ENCODE measurements around the gene TMC1. TPM values are rescaled to one million over a fixed set of nuclear protein-coding genes. Genes with fewer than 3 reads are reported as not detected.

TMC1 gene
- total RNA-seq, 4 donors from 2014 or later = 1.2 to 15.7 TPM; not detected in 2

GRCh38 chr9:72755836-72756235 is 234.4 kb downstream of the TMC1 start:
- DNase-seq = no peak
- H3K4me3 ChIP-seq = no peak overlapping the region
- intact Hi-C loops (cut with DNase I; ENCODE audit: low total_unique reads) = no loop called here
- H3K9me3 ChIP-seq = no peaks in the 10 kb centered on the region
- H3K27ac ChIP-seq = no peak overlapping the region
- in situ Hi-C loops (cut with MboI; ENCODE audit: low sequenced_read_pairs in 4 of 4) = no loop called here
- no peak for ATAC-seq
- TF ChIP-seq POLR2A (IDR thresholded peaks at IDR 0.05) (no peak), CTCF (IDR thresholded peaks at IDR 0.05 in 4 of 5, conservative IDR thresholded peaks at IDR 0.05 in 1 of 5) (no peak)
- H3K36me3 ChIP-seq = no peaks in the 10 kb centered on the region
- H3K27me3 ChIP-seq = peaks cover 0 to 3% (median 0%) of the 10 kb centered on the region in 3 donors
- no peaks in the 10 kb centered on the region for H3K4me1 ChIP-seq

- in situ Hi-C loops (cut with MboI; ENCODE audit: low sequenced_read_pairs in 4 of 4) (no loop called here), intact Hi-C loops (cut with DNase I; ENCODE audit: low total_unique reads) (no loop called here)
- peaks cover 0 to 3% (median 0%) of the 10 kb centered on the region in 3 donors for H3K27me3 ChIP-seq
- H3K4me3 ChIP-seq = no peak overlapping the region
- ATAC-seq = no peak
- no peaks in the 10 kb centered on the region for H3K4me1 ChIP-seq
- no peak for DNase-seq
- no peaks in the 10 kb centered on the region for H3K9me3 ChIP-seq
- H3K27ac ChIP-seq = no peak overlapping the region
- H3K36me3 ChIP-seq = no peaks in the 10 kb centered on the region
- TF ChIP-seq CTCF (IDR thresholded peaks at IDR 0.05 in 4 of 5, conservative IDR thresholded peaks at IDR 0.05 in 1 of 5) = no peak
- no peak for TF ChIP-seq POLR2A (IDR thresholded peaks at IDR 0.05)
Measured at GRCh38 chr9:72758944-72759343, 237.5 kb downstream of the TMC1 start.

GRCh38 chr9:72763022-72763421 is 241.6 kb downstream of the TMC1 start:
- intact Hi-C loops (cut with DNase I; ENCODE audit: low total_unique reads) (no loop called here), in situ Hi-C loops (cut with MboI; ENCODE audit: low sequenced_read_pairs in 4 of 4) (no loop called here)
- TF ChIP-seq CTCF (IDR thresholded peaks at IDR 0.05 in 4 of 5, conservative IDR thresholded peaks at IDR 0.05 in 1 of 5) = no peak
- no peak for TF ChIP-seq POLR2A (IDR thresholded peaks at IDR 0.05)
- peaks cover 0 to 2% (median 0%) of the 10 kb centered on the region in 3 donors for H3K27me3 ChIP-seq
- H3K36me3 ChIP-seq = no peaks in the 10 kb centered on the region
- no peaks in the 10 kb centered on the region for H3K9me3 ChIP-seq
- H3K4me3 ChIP-seq = no peak overlapping the region
- H3K4me1 ChIP-seq = no peaks in the 10 kb centered on the region
- ATAC-seq (no peak), DNase-seq (no peak)
- H3K27ac ChIP-seq = no peak overlapping the region

- in situ Hi-C loops (cut with MboI; ENCODE audit: low sequenced_read_pairs in 4 of 4) = no loop called here
- no peak for TF ChIP-seq POLR2A (IDR thresholded peaks at IDR 0.05)
- TF ChIP-seq CTCF (IDR thresholded peaks at IDR 0.05 in 4 of 5, conservative IDR thresholded peaks at IDR 0.05 in 1 of 5) = no peak
Measured at GRCh38 chr9:72769546-72769945, 248.1 kb downstream of the TMC1 start.

GRCh38 chr9:72772661-72773060 is 251.3 kb downstream of the TMC1 start:
- no peak for ATAC-seq
- Histone ChIP-seq H3K27ac (no peak overlapping the region), H3K9me3 (no peaks in the 10 kb centered on the region), H3K4me3 (no peak overlapping the region), H3K4me1 (no peaks in the 10 kb centered on the region), H3K27me3 (no peaks in the 10 kb centered on the region), H3K36me3 (no peaks in the 10 kb centered on the region)
- TF ChIP-seq POLR2A (IDR thresholded peaks at IDR 0.05) = no peak
- no peak for TF ChIP-seq CTCF (IDR thresholded peaks at IDR 0.05 in 4 of 5, conservative IDR thresholded peaks at IDR 0.05 in 1 of 5)
- intact Hi-C loops (cut with DNase I; ENCODE audit: low total_unique reads) = no loop called here
- DNase-seq = no peak
- in situ Hi-C loops (cut with MboI; ENCODE audit: low sequenced_read_pairs in 4 of 4) = no loop called here

More at GRCh38 chr9:72769546-72769945, 248.1 kb downstream of the TMC1 start:
- Histone ChIP-seq H3K4me3 (no peak overlapping the region), H3K27me3 (no peaks in the 10 kb centered on the region), H3K9me3 (no peaks in the 10 kb centered on the region), H3K4me1 (no peaks in the 10 kb centered on the region), H3K36me3 (no peaks in the 10 kb centered on the region), H3K27ac (no peak overlapping the region)
- DNase-seq = no peak
- ATAC-seq = no peak
- intact Hi-C loops (cut with DNase I; ENCODE audit: low total_unique reads) = no loop called here
